HCT116 (cell line): ENCODE measurements around the gene ASAP2. TPM values are rescaled to one million over a fixed set of nuclear protein-coding genes. Genes with fewer than 3 reads are reported as not detected.

ENCODE experiments used
- ATAC-seq: fragments of 200-7000 bp; cut with Tn5 transposase; 2 replicates; pipeline ENCODE4 v1.9.1; 2020; ENCODE audit warnings: mild to moderate bottlenecking, moderate library complexity
- BruUV-seq: library from RNA; stranded (reverse); fragments of 400-500 nt; replicated peaks from 2 replicates; lab custom pipeline; 2021; lab: Mats Ljungman, UMichigan
- CTCF ChIA-PET: fragments of 300-600 bp; sonication (Branson Sonifier 250); formaldehyde crosslinking; loops from one replicate; lab custom pipeline; 2021; ENCODE audit warnings: antibody characterized with exemption; lab: Charles Lee
- POLR2A ChIA-PET: fragments of 300-600, 350-600 bp; sonication (Branson Sonifier 250); formaldehyde crosslinking; loops from one replicate; lab custom pipeline; 2021; ENCODE audit warnings: antibody characterized with exemption; lab: Charles Lee
- RAD21 ChIA-PET, 2 experiments: fragments of 300-600 bp; sonication (Branson Sonifier 250); formaldehyde crosslinking; loops; one replicate each; lab custom pipeline; 2023; ENCODE audit warnings: low total read pairs in 2 of 2; ENCODE audit not compliant: uncharacterized antibody in 2 of 2, unreplicated experiment in 2 of 2, low non-redundant PET in 1 of 2; lab: Charles Lee
- DNase-seq: peaks from one replicate; pipeline ENCODE4 v3.0.0-alpha.2; 2010; ENCODE audit warnings: low read depth, low spot score
- H2AFZ ChIP-seq: fragments of 200-600 bp; shearing (Covaris generic), sonication (generic); 2 replicates; pipeline ENCODE4 v1.6.1; 2017; ENCODE audit warnings: low read depth, mixed run types, mixed read lengths, antibody characterized with exemption, low read length; ENCODE audit not compliant: poor library complexity, severe bottlenecking
- H3K27ac ChIP-seq: 2 replicates; pipeline ENCODE4 v1.5.1; 2012; ENCODE audit warnings: low read depth, low read length
- H3K27me3 ChIP-seq: fragments of 200-600 bp; sonication (generic); 2 replicates; pipeline ENCODE4 v1.6.1; 2016; ENCODE audit warnings: mixed run types, low read length, mixed read lengths; ENCODE audit not compliant: insufficient read depth
- H3K36me3 ChIP-seq, 2 experiments: fragments of 200-500 bp in 1 of 2; fragments of 200-600 bp in 1 of 2; sonication (Bioruptor generic) in 1 of 2; sonication (generic) in 1 of 2; 2 replicates each; pipeline versions ENCODE4 v1.5.1 to v1.6.1; 2014 to 2016; ENCODE audit warnings: low read length in 2 of 2, inconsistent platforms in 1 of 2, mixed read lengths in 1 of 2, mixed run types in 1 of 2; ENCODE audit not compliant: insufficient read depth in 2 of 2, control insufficient read depth in 1 of 2
- H3K4me1 ChIP-seq, 2 experiments: fragments of 200-600 bp in 1 of 2; sonication (generic) in 1 of 2; 2 replicates each; pipeline versions ENCODE4 v1.5.1 to v1.6.1; 2012 to 2017; ENCODE audit warnings: low read length in 2 of 2, inconsistent platforms in 1 of 2, mild to moderate bottlenecking in 1 of 2, mixed read lengths in 1 of 2, mixed run types in 1 of 2, moderate library complexity in 1 of 2; ENCODE audit not compliant: insufficient read depth in 2 of 2, control insufficient read depth in 1 of 2
- H3K4me2 ChIP-seq: fragments of 200-600 bp; sonication (generic); 2 replicates; pipeline ENCODE4 v1.6.1; 2017; ENCODE audit warnings: mixed run types, low read length, mixed read lengths
- H3K4me3 ChIP-seq, 2 experiments: fragments of 200-600 bp in 1 of 2; sonication (generic) in 1 of 2; replicated peaks in 1 of 2; 2 replicates each; pipeline ENCODE4 v1.5.1; 2011 to 2016; ENCODE audit warnings: low read length in 2 of 2, control low read depth in 1 of 2, low read depth in 1 of 2, mild to moderate bottlenecking in 1 of 2, mixed read lengths in 1 of 2, mixed run types in 1 of 2
- H3K79me2 ChIP-seq: fragments of 200-600 bp; sonication (generic); 2 replicates; pipeline ENCODE4 v1.6.1; 2017; ENCODE audit warnings: mild to moderate bottlenecking, mixed run types, low read length, moderate library complexity, mixed read lengths; ENCODE audit not compliant: insufficient read depth
- H3K9ac ChIP-seq: fragments of 200-600 bp; sonication (generic); 2 replicates; pipeline ENCODE4 v1.6.1; 2016; ENCODE audit warnings: low read length, mixed read lengths
- H3K9me2 ChIP-seq: fragments of 200-600 bp; sonication (generic), shearing (Covaris generic); 2 replicates; pipeline ENCODE4 v1.6.1; 2017; ENCODE audit warnings: mixed run types, mild to moderate bottlenecking, moderate library complexity; ENCODE audit not compliant: insufficient read depth
- H3K9me3 ChIP-seq, 2 experiments: fragments of 200-500 bp in 1 of 2; fragments of 200-600 bp in 1 of 2; sonication (Bioruptor generic) in 1 of 2; sonication (generic) in 1 of 2; 2 replicates each; pipeline ENCODE4 v1.6.1; 2014 to 2017; ENCODE audit warnings: low read length in 2 of 2, mixed read lengths in 2 of 2, inconsistent platforms in 1 of 2, low read depth in 1 of 2, mild to moderate bottlenecking in 1 of 2, mixed run types in 1 of 2, moderate library complexity in 1 of 2; ENCODE audit not compliant: control insufficient read depth in 1 of 2, insufficient read depth in 1 of 2
- H4K20me1 ChIP-seq: fragments of 200-600 bp; sonication (generic), shearing (Covaris generic); 2 replicates; pipeline ENCODE4 v1.6.1; 2017; ENCODE audit warnings: mixed run types, mild to moderate bottlenecking, moderate library complexity; ENCODE audit not compliant: insufficient read depth
- ATF3 ChIP-seq: IDR thresholded peaks from 2 replicates; pipeline ENCODE4 v1.6.1; 2012
- EGR1 ChIP-seq: IDR thresholded peaks from 2 replicates; pipeline ENCODE4 v1.6.1; 2012; ENCODE audit warnings: low read depth
- ELF1 ChIP-seq: IDR thresholded peaks from 2 replicates; pipeline ENCODE4 v1.6.1; 2012; ENCODE audit warnings: low read depth, borderline replicate concordance
- EZH2phosphoT487 ChIP-seq: fragments of 200-600 bp; IDR thresholded peaks from 2 replicates; pipeline ENCODE4 v1.6.1; 2018; ENCODE audit warnings: antibody characterized with exemption, borderline replicate concordance
- JUND ChIP-seq: IDR thresholded peaks from 2 replicates; pipeline ENCODE4 v1.6.1; 2012
- POLR2AphosphoS5 ChIP-seq: IDR thresholded peaks from 2 replicates; pipeline ENCODE4 v1.6.1; 2011; ENCODE audit warnings: mild to moderate bottlenecking, low read depth, low read length, moderate library complexity
- REST ChIP-seq: IDR thresholded peaks from 2 replicates; pipeline ENCODE4 v1.6.1; 2012; ENCODE audit warnings: low read depth
- SIN3A ChIP-seq: IDR thresholded peaks from 2 replicates; pipeline ENCODE4 v1.6.1; 2012; ENCODE audit warnings: low read depth
- SP1 ChIP-seq: IDR thresholded peaks from 2 replicates; pipeline ENCODE4 v1.6.1; 2012; ENCODE audit warnings: low read depth
- SRF ChIP-seq: IDR thresholded peaks from 2 replicates; pipeline ENCODE4 v1.6.1; 2012; ENCODE audit warnings: low read depth
- TCF7L2 ChIP-seq: IDR thresholded peaks from 2 replicates; pipeline ENCODE4 v1.7.0; 2011; ENCODE audit warnings: borderline replicate concordance, inconsistent platforms; ENCODE audit not compliant: insufficient read depth, insufficient read length; ENCODE audit errors: extremely low read depth
- ZNF274 ChIP-seq: fragments of 200-500 bp; sonication (Bioruptor generic); IDR thresholded peaks from 2 replicates; pipeline ENCODE4 v1.6.1; 2014; ENCODE audit warnings: mild to moderate bottlenecking, low read depth, low read length, inconsistent platforms
- intact Hi-C: fragments of 100-400 bp; cut with micrococcal nuclease; formaldehyde crosslinking; loops from 2 replicates; pipeline ENCODE4 v1.10.0; 2022
- total RNA-seq: library from RNA; stranded (reverse); gene quantifications from one replicate; pipeline ENCODE4 v1.2.1, GENCODE V29; 2021; ENCODE audit not compliant: unreplicated experiment

The ASAP2 gene
- total RNA-seq, 1 experiment from 2014 or later = 16.5 TPM

- ChIA-PET CTCF (no interaction called here), RAD21 (no interaction called here), POLR2A (no interaction called here)
- H3K9ac ChIP-seq = no peak overlapping the region
- H3K9me3 ChIP-seq = no peaks in the 10 kb centered on the region
- no peaks in the 10 kb centered on the region for H3K27me3 ChIP-seq
- peaks cover 0 to 10% of the 10 kb centered on the region in 2 experiments; a peak in 2 of 4 replicates for H3K4me1 ChIP-seq
- H3K9me2 ChIP-seq = no peaks in the 10 kb centered on the region
- BruUV-seq = no TSS peak
- no peak overlapping the region for H3K4me3 ChIP-seq
- H3K4me2 ChIP-seq = no peak overlapping the region
- H3K79me2 ChIP-seq = no peaks in the 10 kb centered on the region
- intact Hi-C loops = no loop called here
- H3K36me3 ChIP-seq = peaks cover 2 to 7% of the 10 kb centered on the region in 2 experiments; a peak in 1 of 4 replicates
- H3K27ac ChIP-seq = no peak overlapping the region
- no peaks in the 10 kb centered on the region for H4K20me1 ChIP-seq
- TF ChIP-seq JUND (no peak), EGR1 (no peak), ATF3 (no peak), ZNF274 (no peak), SRF (no peak), ELF1 (no peak), EZH2phosphoT487 (no peak)
- DNase-seq (no peak), ATAC-seq (no peak)
- H2AFZ ChIP-seq = no peak overlapping the region
Observed at GRCh38 chr2:9359463-9359862, 152.9 kb downstream of the ASAP2 start.

GRCh38 chr2:9360110-9360509 lies 153.5 kb downstream of the ASAP2 start:
- no TSS peak for BruUV-seq
- intact Hi-C loops = no loop called here
- no peak overlapping the region for H3K9ac ChIP-seq
- ChIA-PET POLR2A (no interaction called here), CTCF (no interaction called here), RAD21 (no interaction called here)
- H2AFZ ChIP-seq = no peak overlapping the region
- H4K20me1 ChIP-seq = no peaks in the 10 kb centered on the region
- peaks cover 0 to 10% of the 10 kb centered on the region in 2 experiments; a peak in 2 of 4 replicates for H3K4me1 ChIP-seq
- no peaks in the 10 kb centered on the region for H3K9me2 ChIP-seq
- H3K9me3 ChIP-seq = no peaks in the 10 kb centered on the region
- DNase-seq = no peak
- no peak overlapping the region for H3K4me2 ChIP-seq
- H3K4me3 ChIP-seq = no peak overlapping the region
- no peaks in the 10 kb centered on the region for H3K27me3 ChIP-seq
- no peak for TF ChIP-seq SIN3A
- TF ChIP-seq REST = no peak
- TF ChIP-seq ATF3 = no peak
- TF ChIP-seq TCF7L2 = no peak
- TF ChIP-seq SP1 = no peak
- no peak for TF ChIP-seq POLR2AphosphoS5
- H3K27ac ChIP-seq = no peak overlapping the region
- no peaks in the 10 kb centered on the region for H3K79me2 ChIP-seq
- ATAC-seq = no peak
- peaks cover 2 to 7% of the 10 kb centered on the region in 2 experiments; a peak in 1 of 4 replicates for H3K36me3 ChIP-seq
